Endothelial cell of umbilical vein (primary cell): ENCODE data around the gene HTR7.

ENCODE experiments used
- EZH2 ChIP-seq: IDR thresholded peaks from 2 replicates; pipeline ENCODE4 v1.6.1; 2012; ENCODE audit warnings: borderline replicate concordance, low read depth, mild to moderate bottlenecking, moderate library complexity, low read length, inconsistent platforms; ENCODE audit not compliant: severe bottlenecking
- FOS ChIP-seq: IDR thresholded peaks from 2 replicates; pipeline ENCODE4 v1.6.1; 2011; ENCODE audit warnings: mild to moderate bottlenecking, low read length, moderate library complexity, borderline replicate concordance; ENCODE audit not compliant: insufficient read depth
- GATA2 ChIP-seq: IDR thresholded peaks from 2 replicates; pipeline ENCODE4 v1.7.0; 2011; ENCODE audit warnings: low read depth, mild to moderate bottlenecking, moderate library complexity, mixed read lengths, low read length; ENCODE audit not compliant: insufficient read length, insufficient read depth
- JUN ChIP-seq: IDR thresholded peaks from 2 replicates; pipeline ENCODE4 v1.6.1; 2011; ENCODE audit warnings: borderline replicate concordance, low read depth; ENCODE audit not compliant: insufficient read length, insufficient read depth
- POLR2A ChIP-seq: IDR thresholded peaks from 2 replicates; pipeline ENCODE4 v1.6.1; 2012; ENCODE audit warnings: low read depth, mild to moderate bottlenecking, control low read depth, low read length
- POLR2AphosphoS5 ChIP-seq: IDR thresholded peaks from 2 replicates; pipeline ENCODE4 v1.6.1; 2012; ENCODE audit warnings: low read depth, mild to moderate bottlenecking, control low read depth, low read length, moderate library complexity; ENCODE audit not compliant: insufficient read depth
- TF ChIP-seq, protein P1 (sequence below), 2 donors: IDR thresholded peaks; 1 replicate in 1 of 2; 2 replicates in 1 of 2; pipeline ENCODE4 v1.5.1; 2011; ENCODE audit warnings: low read length in 2 of 2, mild to moderate bottlenecking in 2 of 2, moderate library complexity in 2 of 2, control low read depth in 1 of 2, inconsistent platforms in 1 of 2, low read depth in 1 of 2; ENCODE audit not compliant: insufficient read depth in 1 of 2; ENCODE audit errors: extremely low read depth in 1 of 2
- TF ChIP-seq, protein P2 (sequence below): IDR thresholded peaks from 2 replicates; pipeline ENCODE4 v1.6.1; 2011; ENCODE audit not compliant: insufficient read depth, insufficient read length

DNA sequence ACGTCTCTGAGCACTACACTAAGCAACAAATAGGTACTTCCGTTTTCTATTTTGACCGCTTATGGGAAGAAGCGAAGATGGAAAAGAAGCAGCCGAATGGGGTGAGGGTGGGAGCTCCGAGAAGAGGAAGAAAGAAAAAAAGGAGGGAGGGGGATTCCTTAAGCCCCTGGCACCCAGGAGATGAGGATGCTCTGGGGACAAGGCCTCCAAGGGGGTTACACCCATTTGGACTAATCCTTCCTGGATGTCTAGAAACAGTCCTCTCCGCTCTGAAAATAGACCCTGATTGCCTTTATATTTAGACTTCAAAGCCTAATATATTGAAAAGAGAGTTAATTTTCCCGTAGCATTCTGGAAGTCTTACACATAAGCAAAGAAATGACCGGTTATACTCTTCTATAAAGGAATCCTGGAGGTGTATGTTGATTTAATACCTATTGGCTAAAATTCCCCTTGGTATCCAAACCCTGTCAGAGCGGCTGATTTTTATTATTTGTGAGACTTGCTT is 676 bp upstream of the HTR7 start:
- TF ChIP-seq, protein P1, sequence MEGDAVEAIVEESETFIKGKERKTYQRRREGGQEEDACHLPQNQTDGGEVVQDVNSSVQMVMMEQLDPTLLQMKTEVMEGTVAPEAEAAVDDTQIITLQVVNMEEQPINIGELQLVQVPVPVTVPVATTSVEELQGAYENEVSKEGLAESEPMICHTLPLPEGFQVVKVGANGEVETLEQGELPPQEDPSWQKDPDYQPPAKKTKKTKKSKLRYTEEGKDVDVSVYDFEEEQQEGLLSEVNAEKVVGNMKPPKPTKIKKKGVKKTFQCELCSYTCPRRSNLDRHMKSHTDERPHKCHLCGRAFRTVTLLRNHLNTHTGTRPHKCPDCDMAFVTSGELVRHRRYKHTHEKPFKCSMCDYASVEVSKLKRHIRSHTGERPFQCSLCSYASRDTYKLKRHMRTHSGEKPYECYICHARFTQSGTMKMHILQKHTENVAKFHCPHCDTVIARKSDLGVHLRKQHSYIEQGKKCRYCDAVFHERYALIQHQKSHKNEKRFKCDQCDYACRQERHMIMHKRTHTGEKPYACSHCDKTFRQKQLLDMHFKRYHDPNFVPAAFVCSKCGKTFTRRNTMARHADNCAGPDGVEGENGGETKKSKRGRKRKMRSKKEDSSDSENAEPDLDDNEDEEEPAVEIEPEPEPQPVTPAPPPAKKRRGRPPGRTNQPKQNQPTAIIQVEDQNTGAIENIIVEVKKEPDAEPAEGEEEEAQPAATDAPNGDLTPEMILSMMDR (IDR thresholded peaks at IDR 0.05; ENCODE audit: extremely low read depth in 1 of 2, insufficient read depth in 1 of 2, low read depth in 1 of 2, low read length in 2 of 2), result no peak
- TF ChIP-seq JUN (no peak), POLR2A (no peak), FOS (no peak), POLR2AphosphoS5 (no peak), GATA2 (no peak), EZH2 (no peak)
- TF ChIP-seq, protein P2, sequence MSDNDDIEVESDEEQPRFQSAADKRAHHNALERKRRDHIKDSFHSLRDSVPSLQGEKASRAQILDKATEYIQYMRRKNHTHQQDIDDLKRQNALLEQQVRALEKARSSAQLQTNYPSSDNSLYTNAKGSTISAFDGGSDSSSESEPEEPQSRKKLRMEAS, result no peak
